ENCODE data around the gene SCNN1A.

DNA sequence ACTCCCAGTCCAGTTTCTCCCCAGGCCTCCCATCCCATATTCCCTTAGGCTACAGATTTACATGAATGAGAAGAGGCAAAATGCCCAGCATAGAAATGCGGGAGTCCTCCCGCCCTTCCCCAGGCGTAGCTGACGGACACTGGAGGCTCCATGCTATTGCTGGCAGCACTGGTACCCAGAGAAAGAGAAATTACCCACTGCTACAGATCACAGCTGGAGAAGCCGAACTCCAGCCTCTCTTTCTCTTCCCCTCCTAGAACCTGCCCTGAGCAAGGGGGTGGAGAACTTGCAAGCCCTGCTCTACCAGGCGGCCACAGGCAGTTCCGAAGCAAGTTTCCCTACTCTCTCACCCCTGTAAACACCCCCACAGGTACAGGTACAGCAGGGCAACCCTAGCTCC lies 12.2 kb upstream of the SCNN1A start:
- TF ChIP-seq EZH2phosphoT487 (IDR thresholded peaks at IDR 0.05; ENCODE audit: borderline replicate concordance, low read depth, low read length) (no peak), CTCF (conservative IDR thresholded peaks at IDR 0.05; ENCODE audit: low read length) (no peak)
